Body of pancreas (tissue), 4 donors: ENCODE data around the gene NUDT14. TPM values are rescaled to one million over a fixed set of nuclear protein-coding genes. Genes with fewer than 3 reads are reported as not detected.

Experiments used
- ATAC-seq: fragments of 150-250 bp; one replicate; pipeline ENCODE4 v1.9.1; 2016
- DNase-seq, 4 donors: peaks; one replicate each; pipeline ENCODE4 v3.0.0-alpha.2; 2019
- H3K27ac ChIP-seq, 4 donors: fragments of 200-600 bp; sonication (generic); 1 replicate in 3 of 4; 2 replicates in 1 of 4; pipeline versions ENCODE4 v1.5.1 to v1.6.1; 2016 to 2019; ENCODE audit warnings: mild to moderate bottlenecking in 1 of 4, mixed read lengths in 1 of 4, moderate library complexity in 1 of 4
- H3K27me3 ChIP-seq, 2 donors: fragments of 200-600 bp; sonication (generic); one replicate each; pipeline ENCODE4 v1.6.0; 2016; ENCODE audit warnings: mild to moderate bottlenecking in 1 of 2
- H3K36me3 ChIP-seq, 2 donors: fragments of 200-600 bp; sonication (generic); replicated peaks in 1 of 2; 2 replicates each; pipeline ENCODE4 v1.5.1; 2016; ENCODE audit warnings: low read depth in 2 of 2; ENCODE audit not compliant: insufficient read depth in 1 of 2
- H3K4me1 ChIP-seq: fragments of 200-600 bp; sonication (generic); one replicate; pipeline ENCODE4 v1.6.0; 2016
- H3K4me3 ChIP-seq, 2 donors: fragments of 200-600 bp; sonication (generic); 1 replicate in 1 of 2; 2 replicates in 1 of 2; pipeline ENCODE4 v1.5.1; 2016 to 2019
- H3K9me3 ChIP-seq, 3 donors: fragments of 200-600 bp; sonication (generic); 1 replicate in 2 of 3; 2 replicates in 1 of 3; pipeline ENCODE4 v1.5.1; 2016
- CTCF ChIP-seq, 7 experiments: fragments of 450-650 bp in 4 of 7; fragments of 200-600 bp in 3 of 7; sonication (generic) in 3 of 7; IDR thresholded peaks; one replicate each; pipeline ENCODE4 v1.5.1; 2016 to 2019; ENCODE audit warnings: antibody characterized with exemption in 7 of 7
- POLR2A ChIP-seq, 3 donors: fragments of 450-650 bp; IDR thresholded peaks; one replicate each; pipeline ENCODE4 v1.6.1; 2016; ENCODE audit warnings: antibody characterized with exemption in 3 of 3, mild to moderate bottlenecking in 2 of 3
- WGBS, 2 donors: methylation state at CpG; one replicate each; pipeline ENCODE4 v1.1.5; 2017; 5-methylcytosine and 5-hydroxymethylcytosine counted together
- intact Hi-C: fragments of 100-400 bp; cut with DNase I; formaldehyde crosslinking; loops from one replicate; pipeline ENCODE4 v1.15.1; 2023
- total RNA-seq, 2 donors: library from RNA; depleted of rRNA; stranded (reverse); fragments of >200 nt; gene quantifications; one replicate each; pipeline ENCODE4 v1.1.0, GENCODE V29; 2016

NUDT14 gene
- total RNA-seq, 2 donors from 2014 or later, result 28.8 to 66.9 TPM

GRCh38 chr14:105148604-105149145 lies 32.4 kb downstream of the NUDT14 start:
- no peak overlapping the region for H3K4me3 ChIP-seq
- DNase-seq (no peak), ATAC-seq (no peak)
- intact Hi-C loops, result no loop called here
- H3K36me3 ChIP-seq, result no peaks in the 10 kb centered on the region
- 95 to 96% methylated on average over 7 to 26 of the region's 27 CpGs for WGBS, 2 donors
- no peaks in the 10 kb centered on the region for H3K4me1 ChIP-seq
- H3K27me3 ChIP-seq, result no peaks in the 10 kb centered on the region
- no peaks in the 10 kb centered on the region for H3K9me3 ChIP-seq
- TF ChIP-seq POLR2A (IDR thresholded peaks at IDR 0.05), result no peak
- TF ChIP-seq CTCF (IDR thresholded peaks at IDR 0.05), result no peak
- no peak overlapping the region for H3K27ac ChIP-seq

GRCh38 chr14:105147671-105148603 lies 33.2 kb downstream of the NUDT14 start:
- H3K4me1 ChIP-seq, result no peaks in the 10 kb centered on the region
- H3K36me3 ChIP-seq, result no peaks in the 10 kb centered on the region
- TF ChIP-seq POLR2A (IDR thresholded peaks at IDR 0.05) (no peak), CTCF (IDR thresholded peaks at IDR 0.05) (no peak)
- no peaks in the 10 kb centered on the region for H3K27me3 ChIP-seq
- ATAC-seq, result no peak
- intact Hi-C loops, result no loop called here
- peak in 1 of 4 donors; percentile 8 for DNase-seq
- no peak overlapping the region for H3K27ac ChIP-seq
- H3K9me3 ChIP-seq, result no peaks in the 10 kb centered on the region
- no peak overlapping the region for H3K4me3 ChIP-seq
- WGBS, 2 donors, result 92 to 95% methylated on average over 14 to 54 of the region's 62 CpGs

GRCh38 chr14:105146976-105147635 lies 34.0 kb downstream of the NUDT14 start:
- DNase-seq (no peak), ATAC-seq (no peak)
- WGBS, 2 donors, result 96 to 100% methylated on average over 6 to 20 of the region's 22 CpGs
- Histone ChIP-seq H3K4me3 (no peak overlapping the region), H3K36me3 (no peaks in the 10 kb centered on the region), H3K4me1 (no peaks in the 10 kb centered on the region), H3K9me3 (no peaks in the 10 kb centered on the region), H3K27me3 (no peaks in the 10 kb centered on the region), H3K27ac (no peak overlapping the region)
- intact Hi-C loops, result no loop called here
- TF ChIP-seq POLR2A (IDR thresholded peaks at IDR 0.05) (no peak), CTCF (IDR thresholded peaks at IDR 0.05) (no peak)

GRCh38 chr14:105146181-105146975 lies 34.7 kb downstream of the NUDT14 start:
- H3K4me1 ChIP-seq, result no peaks in the 10 kb centered on the region
- no peak overlapping the region for H3K27ac ChIP-seq
- H3K4me3 ChIP-seq, result no peak overlapping the region
- H3K36me3 ChIP-seq, result no peaks in the 10 kb centered on the region
- 91 to 94% methylated on average over 14 to 20 of the region's 40 CpGs for WGBS, 2 donors
- DNase-seq (peak in 2 of 4 donors; percentile 5 to 9), ATAC-seq (no peak)
- no peaks in the 10 kb centered on the region for H3K9me3 ChIP-seq
- intact Hi-C loops, result no loop called here
- TF ChIP-seq CTCF (IDR thresholded peaks at IDR 0.05) (no peak), POLR2A (IDR thresholded peaks at IDR 0.05) (no peak)
- no peaks in the 10 kb centered on the region for H3K27me3 ChIP-seq
